ENCODE measurements around the gene FAM124A.

The FAM124A gene

DNA sequence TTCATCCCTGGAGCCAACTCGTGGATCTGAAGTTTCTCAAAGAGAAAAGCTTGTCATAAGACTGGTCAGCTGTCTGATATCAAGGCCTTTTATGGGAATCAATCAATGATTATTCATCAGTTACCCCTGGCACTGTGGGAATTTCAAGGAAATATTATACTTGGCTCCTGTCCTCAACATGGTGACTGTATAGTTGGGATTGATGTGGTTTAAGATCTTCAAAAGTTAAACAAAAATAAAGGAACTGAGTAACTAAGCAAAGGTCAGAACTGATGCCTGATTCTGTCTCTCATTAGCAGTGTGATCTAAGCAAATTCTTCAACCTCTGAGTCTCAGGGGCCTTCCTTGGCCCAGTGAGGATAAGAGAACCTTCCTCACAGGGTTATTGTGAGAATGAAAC, 95.1 kb downstream of the FAM124A start:
- no peak for DNase-seq

- DNase-seq, result no peak
These were observed 95.8 kb downstream of the FAM124A start for GRCh38 chr13:51318015-51318414.

DNA sequence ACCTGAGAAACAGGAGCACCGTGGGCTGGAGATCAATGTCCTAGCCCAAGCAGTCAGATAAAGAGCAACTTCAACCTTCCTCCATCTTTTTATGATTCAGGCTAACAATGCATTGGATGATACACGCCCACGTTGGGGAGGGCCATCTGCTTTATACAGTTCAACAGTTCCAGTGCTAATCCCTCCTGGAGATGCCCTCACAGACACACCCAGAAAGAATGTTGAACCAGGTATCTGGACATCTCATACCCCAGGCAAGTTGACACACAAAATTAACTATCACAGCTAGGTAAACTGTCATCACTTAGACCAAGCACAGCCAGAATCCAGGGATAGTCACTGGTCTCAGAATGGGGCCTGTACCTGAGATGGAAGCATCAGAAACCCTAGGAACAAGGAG, 96.7 kb downstream of the FAM124A start:
- DNase-seq, result no peak

- DNase-seq, result no peak
These were observed 99.6 kb downstream of the FAM124A start for GRCh38 chr13:51321836-51322235.

DNA sequence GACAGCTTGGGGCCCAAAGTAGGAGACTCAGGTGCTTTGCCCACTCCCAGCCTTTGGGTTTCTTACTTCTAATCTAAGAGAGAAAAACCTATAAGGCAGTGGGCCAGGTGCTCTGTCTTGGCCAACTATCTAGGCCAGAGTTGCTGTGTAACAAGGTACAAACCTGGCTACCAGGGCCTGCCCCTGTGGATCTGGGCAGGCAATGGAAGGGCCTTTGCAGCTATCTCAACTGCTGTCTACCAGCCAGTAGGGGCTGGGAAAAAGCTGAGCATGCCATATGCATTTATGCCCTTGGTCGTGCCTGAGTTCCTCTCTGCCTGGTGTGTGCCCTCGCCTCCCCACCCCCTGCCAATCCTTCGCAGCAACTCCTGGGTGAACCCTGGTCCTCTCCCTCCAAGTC, 100.6 kb downstream of the FAM124A start:
- no peak for DNase-seq

GRCh38 chr13:51323824-51324511, 101.8 kb downstream of the FAM124A start:
- no peak for DNase-seq

DNA sequence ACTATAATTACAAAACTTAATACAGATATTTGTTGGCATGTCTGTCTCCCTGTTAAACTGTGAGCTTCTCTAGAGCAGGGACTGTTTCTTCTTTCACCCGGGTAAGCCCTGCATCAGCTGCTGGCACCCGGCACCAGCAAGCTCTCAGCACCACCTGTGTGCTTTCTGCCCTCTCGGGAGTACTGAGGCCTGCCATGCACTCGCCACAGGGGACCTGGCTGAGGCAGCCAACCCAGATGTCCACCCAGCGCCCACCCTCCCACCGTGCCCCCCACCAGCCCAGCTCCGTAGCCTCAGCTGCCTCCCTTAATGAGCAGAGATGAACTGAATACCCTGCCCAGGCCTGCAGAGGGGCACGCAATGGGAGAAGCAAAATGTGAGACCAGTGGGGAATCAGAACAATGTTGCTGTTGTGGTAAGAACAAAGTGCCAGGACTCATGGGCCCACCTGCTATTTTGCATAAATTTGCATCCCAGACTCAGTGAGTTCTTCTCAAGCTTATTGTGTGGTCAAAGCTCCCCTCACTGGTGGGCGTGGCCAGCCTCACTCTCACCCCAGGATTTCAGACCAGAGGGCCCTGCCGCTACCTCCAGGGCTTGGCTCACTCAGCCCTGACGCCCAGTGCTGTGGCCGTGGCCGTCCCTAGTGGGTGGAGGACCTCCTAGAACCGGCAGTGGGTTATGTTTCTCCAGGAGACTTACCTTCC, 102.7 kb downstream of the FAM124A start:
- no peak for DNase-seq

DNA sequence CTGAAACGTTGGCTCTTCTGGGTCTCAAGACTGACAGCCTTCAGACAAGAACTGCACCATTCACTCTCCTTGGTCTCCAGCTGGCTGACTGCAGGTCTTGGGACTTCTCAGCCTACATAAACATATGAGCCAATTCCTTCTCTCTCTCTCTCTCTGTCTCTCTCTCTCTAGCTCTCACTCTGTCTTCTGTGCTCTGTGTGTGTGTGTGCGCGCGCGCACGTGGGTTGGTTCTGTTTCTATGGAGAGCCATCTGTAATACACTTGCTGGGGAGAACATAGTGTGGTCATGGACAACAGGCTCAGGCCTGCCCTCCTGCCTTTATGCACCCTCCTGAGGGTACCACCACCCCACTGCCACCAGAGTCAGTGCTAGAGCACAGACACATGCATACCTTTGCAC, 103.6 kb downstream of the FAM124A start:
- no peak for DNase-seq

GRCh38 chr13:51326777-51327176, 104.6 kb downstream of the FAM124A start:
- no peak for DNase-seq

DNA sequence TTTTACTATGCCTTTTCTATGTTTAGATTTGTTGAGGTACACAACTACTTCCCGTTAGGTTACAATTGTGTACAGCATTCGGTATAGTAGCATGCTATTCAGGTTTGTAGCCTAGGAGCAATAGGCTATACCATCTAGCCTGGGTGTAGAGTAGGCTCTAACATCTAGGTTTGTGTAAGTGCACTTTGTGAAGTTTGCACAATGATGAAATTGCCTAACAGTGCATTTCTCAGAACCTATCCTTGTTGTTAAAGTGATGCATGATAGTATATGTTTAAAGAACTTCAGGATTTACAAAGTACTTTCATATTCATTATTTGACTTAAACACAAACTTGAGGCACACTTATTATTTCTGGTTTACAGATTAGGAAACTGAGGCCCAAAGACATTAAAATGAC, 105.8 kb downstream of the FAM124A start:
- DNase-seq, result no peak

GRCh38 chr13:51328488-51328887, 106.3 kb downstream of the FAM124A start:
- no peak for DNase-seq

- no peak for DNase-seq
These were observed 107.4 kb downstream of the FAM124A start for GRCh38 chr13:51329606-51330005.

DNA sequence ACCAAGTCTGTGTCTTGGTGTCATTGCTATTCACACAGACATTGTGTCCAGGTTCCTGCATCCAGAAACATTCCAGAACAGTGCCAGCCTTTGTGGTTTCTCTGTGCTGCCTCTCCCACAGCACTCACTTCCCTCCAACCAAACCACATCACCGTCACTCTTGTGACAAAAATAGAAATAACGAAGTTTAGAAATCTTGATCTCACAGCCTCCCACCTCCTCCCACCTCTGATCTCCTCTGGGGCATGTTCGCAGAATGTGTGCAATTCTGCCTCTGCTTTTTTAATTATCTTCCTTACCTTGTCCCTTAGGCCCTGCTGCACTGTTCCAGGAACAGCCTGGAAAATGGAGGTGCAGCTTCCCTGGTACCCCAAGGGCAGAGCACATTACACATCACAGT, 108.6 kb downstream of the FAM124A start:
- no peak for DNase-seq

DNA sequence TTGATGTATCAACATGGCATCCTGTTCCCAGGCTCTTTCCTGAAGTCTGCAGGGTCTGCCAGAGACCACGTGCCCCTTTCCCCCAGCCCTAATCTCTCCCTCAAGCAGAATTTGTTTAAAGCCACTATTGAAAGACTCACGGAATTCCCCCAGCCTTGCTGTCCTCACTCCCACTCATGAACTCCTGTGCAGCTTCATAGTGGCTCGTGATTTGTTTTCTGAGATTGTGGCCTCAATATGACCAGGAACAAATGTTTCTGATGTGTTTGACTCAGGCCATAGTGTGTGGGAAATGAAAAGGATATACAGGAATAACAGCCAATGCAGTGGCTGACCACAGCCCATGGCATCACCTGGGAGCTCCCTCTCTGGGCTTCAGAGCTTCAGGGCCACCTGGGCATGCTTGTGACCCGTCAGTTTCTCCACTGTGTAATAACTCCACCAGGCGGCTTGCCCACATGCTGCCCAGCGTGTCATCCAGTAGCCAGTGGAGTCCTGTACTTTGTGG, 109.2 kb downstream of the FAM124A start:
- no peak for DNase-seq

DNA sequence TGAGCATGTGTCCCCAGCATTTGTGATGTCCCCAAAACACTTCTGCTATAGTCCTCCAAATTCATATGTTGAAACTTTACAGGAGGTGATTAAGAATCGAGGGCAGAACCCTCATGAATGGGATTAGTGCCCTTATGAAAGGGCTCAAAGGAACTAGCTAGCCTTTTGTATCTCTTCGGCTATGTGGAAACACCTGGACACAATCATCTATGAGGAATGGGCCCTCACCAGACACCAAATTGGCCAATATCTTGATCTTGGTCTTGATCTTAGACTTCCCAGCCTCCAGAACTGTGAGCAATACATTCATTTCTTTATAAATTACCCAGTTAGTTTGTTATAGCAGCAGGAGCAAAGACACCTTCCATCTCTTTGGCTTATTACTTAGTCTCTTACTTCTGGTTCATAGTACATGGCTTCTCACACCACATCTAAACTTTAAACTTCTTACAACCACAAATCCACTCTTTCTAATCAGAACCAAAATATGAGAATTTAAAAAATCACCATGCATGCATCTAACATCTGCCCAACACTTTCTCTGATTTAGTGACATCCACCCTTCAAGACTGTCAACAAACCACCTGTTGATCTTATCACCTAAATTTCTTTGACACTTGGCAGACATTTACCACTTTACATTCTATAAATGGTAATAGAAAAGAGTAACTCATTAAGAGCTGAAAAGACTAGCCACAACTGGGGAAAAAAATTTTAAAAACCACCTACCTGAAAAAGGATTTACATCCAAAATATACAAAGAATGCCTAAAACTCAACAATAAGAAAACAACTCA, 110.6 kb downstream of the FAM124A start:
- no peak for DNase-seq

GRCh38 chr13:51333421-51333820, 111.2 kb downstream of the FAM124A start:
- DNase-seq, result no peak

DNA sequence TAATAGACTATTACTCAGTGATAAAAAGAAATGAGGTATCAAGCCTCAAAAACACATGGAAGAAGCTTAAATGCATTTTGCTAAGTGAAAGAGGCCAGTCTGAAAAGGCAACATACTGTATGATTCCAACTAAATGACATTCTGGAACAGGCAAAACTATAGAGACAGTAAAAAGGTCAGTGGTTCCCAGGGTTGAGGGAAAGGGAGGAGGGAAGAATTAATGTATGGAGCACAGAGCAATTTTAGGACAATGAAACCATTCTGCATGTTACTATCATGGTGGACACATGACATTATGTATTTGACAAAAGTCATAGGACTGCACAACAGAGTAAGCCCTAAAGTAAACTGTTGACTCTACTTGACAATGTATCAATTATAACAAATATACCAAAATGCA, 111.6 kb downstream of the FAM124A start:
- no peak for DNase-seq
